Medulla oblongata (tissue), 1 donor: ENCODE results near the gene CKAP2L.

Experiments used
- DNase-seq: peaks from one replicate; pipeline ENCODE4 v3.0.0-alpha.2; 2015; ENCODE audit errors: extremely low spot score

Gene CKAP2L, protein sequence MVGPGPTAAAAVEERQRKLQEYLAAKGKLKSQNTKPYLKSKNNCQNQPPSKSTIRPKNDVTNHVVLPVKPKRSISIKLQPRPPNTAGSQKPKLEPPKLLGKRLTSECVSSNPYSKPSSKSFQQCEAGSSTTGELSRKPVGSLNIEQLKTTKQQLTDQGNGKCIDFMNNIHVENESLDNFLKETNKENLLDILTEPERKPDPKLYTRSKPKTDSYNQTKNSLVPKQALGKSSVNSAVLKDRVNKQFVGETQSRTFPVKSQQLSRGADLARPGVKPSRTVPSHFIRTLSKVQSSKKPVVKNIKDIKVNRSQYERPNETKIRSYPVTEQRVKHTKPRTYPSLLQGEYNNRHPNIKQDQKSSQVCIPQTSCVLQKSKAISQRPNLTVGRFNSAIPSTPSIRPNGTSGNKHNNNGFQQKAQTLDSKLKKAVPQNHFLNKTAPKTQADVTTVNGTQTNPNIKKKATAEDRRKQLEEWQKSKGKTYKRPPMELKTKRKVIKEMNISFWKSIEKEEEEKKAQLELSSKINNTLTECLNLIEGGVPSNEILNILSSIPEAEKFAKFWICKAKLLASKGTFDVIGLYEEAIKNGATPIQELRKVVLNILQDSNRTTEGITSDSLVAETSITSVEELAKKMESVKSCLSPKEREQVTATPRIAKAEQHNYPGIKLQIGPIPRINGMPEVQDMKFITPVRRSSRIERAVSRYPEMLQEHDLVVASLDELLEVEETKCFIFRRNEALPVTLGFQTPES

GRCh38 chr2:112764071-112765044 lies at the start of gene CKAP2L:
CKAP2L (minus strand) TSS chr2:112764609; CDS start chr2:112764598, 11 bp downstream.
- DNase-seq: peak; percentile 98

- no peak for DNase-seq
Observed at GRCh38 chr2:112813280-112813966, 49.0 kb upstream of the CKAP2L start.

DNA sequence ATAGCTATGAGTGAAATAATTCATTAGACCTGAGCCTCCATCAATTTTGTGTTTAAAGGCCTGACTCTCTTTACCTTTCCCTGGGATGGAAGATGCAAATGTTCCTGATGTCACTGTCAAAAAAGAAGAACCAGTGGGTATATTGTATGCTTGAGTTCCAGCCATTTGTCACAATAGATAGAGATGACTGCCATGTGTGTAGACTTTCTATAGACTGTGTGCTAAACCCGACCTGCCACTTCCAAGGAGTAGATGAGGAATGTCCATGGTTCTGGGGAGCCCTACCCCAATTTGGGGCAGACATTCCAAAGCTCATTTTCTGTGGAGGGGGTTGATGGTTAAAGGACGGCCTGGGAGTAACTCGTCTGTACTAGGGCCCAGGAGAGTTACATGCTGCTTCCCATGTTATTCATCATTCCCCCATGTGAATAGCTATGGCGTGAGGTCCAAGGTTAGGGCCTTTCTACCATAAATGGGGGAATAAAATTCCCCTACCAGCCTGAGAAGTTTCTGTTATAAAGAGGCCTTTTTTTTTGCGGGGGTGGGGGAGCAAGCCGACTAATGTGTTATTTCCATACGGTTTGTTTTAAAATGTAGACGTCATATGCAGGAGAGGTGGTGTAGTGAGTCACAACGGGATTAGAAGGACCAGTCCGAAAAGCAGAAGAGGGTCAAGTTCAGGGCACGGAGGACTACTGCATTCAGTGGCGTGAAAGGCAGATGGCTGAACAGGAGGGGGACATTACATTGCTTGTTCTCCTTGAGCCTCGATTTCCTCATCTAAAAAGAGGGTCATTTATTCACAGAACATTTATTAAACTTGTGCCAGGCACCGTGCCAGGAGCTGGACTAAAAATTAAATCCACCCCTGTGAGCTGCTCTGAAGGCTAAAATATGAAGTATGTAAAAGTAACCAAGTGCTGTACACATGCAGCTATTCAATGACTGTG lies 48.2 kb upstream of the CKAP2L start:
- DNase-seq: no peak

DNA sequence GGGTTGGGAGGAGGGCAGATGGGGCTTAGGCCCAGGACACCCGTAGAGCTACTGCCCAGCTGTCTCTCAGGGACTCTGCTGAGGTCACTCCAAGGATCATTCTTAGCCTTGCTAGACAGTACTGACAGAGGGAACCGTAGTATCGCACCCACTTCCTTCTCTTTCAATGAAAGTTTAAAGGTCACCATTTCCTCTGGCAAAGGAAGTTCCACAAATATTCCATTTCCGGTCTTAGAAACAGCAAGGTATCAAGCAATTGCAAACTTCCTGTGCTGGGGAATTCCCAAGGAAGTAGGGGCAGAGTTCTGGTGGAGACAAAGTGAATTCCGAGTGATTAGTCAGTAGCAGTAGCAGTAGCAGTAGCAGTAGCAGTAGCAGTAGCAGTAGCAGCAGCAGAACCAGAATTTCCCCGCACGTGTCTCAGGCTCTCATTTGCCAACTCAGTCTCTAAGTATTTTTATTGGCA lies 47.5 kb upstream of the CKAP2L start:
- no peak for DNase-seq

DNA sequence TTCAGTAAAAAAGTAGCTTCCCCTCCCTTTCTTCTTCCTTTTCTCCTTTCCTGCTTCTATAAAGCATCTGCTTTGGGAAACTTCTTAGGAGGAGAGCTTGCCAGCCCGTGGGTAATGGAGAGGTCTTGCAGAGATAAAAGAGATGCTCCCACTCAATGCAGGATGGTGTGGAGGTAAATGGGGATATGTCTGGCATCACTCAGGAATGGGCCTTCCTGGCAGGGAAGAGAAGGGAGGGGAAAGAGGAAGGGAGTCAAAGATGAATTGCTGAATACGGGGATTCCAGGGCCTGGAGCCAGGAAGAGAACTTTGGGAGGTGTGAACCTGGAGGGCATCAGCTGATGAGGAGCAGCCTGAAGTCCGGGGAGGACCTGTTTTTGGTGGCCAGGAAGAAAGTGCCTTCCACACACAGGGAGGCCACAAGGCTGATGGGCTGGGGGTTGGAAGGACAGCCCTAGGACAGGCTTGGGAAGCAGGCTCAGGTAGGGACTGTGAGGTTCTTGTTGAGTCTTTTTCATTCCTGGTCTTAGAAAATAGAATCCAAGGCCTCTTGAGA lies 46.9 kb upstream of the CKAP2L start:
- DNase-seq: no peak

DNA sequence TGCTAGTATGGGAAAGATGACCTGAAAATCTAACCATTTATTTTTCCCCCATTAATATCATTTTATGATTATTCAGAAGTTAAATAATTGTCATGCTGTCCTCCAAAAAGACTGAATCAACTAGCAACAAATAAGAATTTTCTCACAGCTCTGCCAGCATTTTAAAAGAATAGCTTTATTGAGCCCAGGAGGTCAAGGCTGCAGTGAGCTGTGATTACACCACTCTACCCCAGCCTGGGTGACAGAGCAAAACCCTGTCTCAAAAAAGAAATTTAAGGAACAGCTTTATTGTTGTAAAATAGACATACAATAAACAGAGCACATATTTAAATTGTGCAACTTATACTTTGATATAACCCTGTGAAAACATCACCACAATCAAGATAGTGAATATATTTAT lies 44.7 kb upstream of the CKAP2L start:
- DNase-seq: no peak

GRCh38 chr2:112807233-112807807 lies 42.9 kb upstream of the CKAP2L start:
- DNase-seq: no peak

- no peak for DNase-seq
Observed at GRCh38 chr2:112805542-112805941, 41.1 kb upstream of the CKAP2L start.

- no peak for DNase-seq
Observed at GRCh38 chr2:112803691-112804521, 39.5 kb upstream of the CKAP2L start.

GRCh38 chr2:112800881-112801583 lies 36.6 kb upstream of the CKAP2L start:
- DNase-seq: peak; percentile 29

DNA sequence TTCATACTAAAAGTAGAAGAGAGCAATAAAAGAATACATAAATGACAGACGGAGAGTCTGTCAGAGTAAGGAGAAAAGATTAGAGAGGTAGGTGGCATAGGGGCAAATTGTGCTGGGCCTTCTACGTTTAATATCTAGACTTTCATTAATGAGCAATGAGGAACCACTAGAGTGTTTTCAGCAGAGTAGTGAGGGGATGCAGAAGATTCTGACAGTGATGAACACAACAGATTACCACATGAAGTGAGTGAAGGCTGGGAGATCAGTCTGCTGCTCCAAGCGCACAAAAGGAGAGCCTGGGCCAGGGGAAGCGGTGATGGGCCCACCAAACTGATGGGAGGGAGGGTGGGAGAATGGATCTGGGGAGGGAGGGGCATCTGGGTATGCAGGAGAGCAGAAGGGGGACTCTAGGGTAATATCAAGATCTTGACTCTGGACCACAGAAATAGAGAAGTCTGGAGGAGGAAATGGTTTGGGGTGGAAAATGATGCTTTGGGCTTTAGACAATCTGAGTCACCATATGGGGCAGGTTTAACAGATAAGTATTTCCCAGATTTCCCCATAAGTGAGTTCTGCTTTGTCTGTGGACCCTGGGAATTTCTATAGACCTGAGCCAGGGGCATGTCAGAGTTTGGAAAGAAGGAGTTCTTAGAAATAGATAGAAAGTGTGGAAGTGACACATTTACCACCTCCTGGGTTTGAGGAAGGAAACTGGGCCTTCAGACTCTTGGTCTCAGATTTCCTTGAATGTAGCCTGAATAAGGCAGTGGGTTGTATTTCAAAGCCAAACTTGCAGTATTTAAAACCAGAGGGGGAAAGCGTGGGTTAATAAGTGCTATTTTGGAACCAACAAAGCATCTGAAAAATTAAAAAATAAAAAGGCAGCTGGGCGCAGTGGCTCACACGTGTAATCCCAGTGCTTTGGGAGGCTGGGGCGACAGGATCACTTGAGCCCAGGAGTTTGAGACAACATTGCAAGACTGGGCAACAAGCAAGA lies 34.9 kb upstream of the CKAP2L start:
- DNase-seq: peak; percentile 21

DNA sequence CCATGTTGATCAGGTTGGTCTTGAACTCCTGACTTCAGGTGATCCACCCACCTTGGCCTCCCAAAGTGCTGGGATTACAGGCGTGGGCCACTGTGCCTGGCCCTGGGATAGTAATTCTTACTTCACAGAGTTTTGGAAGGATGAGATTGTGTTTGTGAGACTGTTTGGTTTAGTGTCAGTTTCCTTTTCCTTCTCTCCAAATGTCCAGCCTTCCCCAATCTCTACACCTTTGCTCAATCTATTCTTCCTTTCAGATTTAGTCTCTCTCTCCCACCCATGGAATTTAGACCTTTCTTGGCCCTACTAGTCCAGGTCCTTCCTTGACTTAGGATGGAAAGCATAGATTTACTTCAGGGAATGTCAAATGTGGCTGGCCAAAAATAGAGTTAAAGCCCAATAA lies 32.1 kb upstream of the CKAP2L start:
- DNase-seq: no peak

DNA sequence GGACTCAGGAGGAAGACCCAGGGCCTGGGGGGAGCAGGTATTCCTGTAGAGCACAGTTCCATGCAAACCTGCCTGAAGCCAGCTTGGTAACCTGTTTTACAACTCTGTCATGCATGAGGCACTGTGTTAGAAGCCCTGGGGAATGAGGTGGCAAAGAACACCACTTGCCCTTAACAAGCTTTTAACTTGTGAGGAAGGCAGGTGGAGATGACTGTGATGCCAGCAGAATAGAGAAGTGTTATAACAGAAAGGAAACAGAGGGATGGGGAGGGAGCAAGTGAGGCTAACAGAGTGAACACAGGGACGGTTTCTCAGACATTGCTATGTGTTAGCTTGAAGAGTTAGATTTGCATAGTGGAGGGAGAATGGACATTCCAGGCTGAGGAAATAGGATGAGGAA lies 31.4 kb upstream of the CKAP2L start:
- no peak for DNase-seq

DNA sequence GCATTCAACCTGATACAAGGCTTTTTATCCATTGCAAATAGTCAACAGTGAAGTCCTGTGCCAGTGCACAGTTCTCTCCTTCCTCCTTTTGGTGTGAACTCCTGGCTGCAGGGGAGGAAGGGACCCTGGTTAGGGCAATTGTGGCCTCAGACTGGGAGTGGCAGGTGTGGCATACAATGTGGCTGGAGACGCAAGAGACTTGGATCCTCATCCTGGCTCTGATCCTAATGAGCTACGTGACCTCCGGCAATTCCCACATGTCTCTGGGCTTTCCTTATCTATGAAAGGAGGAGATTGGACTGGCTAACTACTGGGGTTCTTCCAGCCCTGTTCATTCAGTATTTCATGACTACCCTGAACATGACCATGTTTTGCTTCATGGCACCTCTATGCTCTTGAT lies 30.4 kb upstream of the CKAP2L start:
- no peak for DNase-seq

- DNase-seq: peak; percentile 72
Observed at GRCh38 chr2:112794131-112794733, 29.8 kb upstream of the CKAP2L start.

DNA sequence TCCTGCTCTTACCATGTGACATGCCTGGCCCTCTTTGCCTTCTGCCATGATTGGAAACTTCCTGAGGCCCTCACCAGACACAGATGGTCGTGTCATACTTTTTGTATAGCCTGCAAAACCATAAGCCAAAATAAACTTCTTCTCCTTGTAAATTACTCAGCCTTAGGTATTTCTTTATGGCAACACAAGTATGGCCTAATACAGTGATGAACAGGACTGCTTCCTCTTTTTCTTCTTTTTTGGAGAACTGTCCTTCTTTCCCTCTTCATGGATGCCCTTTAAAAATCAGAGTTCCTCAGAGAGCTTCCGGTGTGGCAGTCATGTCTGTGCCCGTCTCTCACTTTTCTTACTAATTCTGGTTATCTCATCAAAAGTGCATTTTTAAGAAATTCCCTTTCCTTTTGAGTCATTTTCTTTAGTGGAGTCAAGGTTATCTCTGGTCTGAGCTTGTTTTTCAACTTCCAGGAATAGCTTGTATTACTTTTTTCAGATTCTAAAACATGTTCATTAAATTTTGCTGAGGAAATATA lies 29.1 kb upstream of the CKAP2L start:
- DNase-seq: peak; percentile 45
